HG03135 (cell line): ENCODE measurements around the gene MRAP.
"Not testable (repeated sequence)": the region's sequence is repeated elsewhere in the genome, so short reads cannot be mapped to it uniquely, and the experiment has no call there.

ENCODE experiments used
- ATAC-seq: cut with Tn5 transposase; IDR thresholded peaks from one replicate; pipeline ENCODE4 v1.9.1; 2021; ENCODE audit warnings: mild to moderate bottlenecking, moderate library complexity; ENCODE audit not compliant: unreplicated experiment

The MRAP gene

DNA sequence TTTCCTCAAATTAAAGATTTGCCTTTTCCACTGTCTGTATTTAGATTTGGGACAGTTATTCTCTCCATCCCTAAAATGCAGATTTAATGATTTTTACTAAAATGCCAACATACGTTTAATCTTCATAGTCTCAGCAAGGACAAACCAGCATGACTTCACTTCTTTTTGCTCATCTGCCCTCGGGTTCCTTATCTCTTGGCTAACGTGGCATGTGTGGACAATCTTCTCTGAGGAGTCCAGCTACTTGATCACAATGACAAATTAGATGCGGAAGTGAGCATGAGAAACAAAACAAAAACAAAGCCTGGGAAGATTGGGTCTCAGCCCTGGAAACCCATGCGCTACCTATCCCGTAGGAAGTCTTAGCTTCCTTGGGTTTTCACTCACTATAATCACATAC is 1.0 kb downstream of the MRAP start:
- no peak for ATAC-seq

DNA sequence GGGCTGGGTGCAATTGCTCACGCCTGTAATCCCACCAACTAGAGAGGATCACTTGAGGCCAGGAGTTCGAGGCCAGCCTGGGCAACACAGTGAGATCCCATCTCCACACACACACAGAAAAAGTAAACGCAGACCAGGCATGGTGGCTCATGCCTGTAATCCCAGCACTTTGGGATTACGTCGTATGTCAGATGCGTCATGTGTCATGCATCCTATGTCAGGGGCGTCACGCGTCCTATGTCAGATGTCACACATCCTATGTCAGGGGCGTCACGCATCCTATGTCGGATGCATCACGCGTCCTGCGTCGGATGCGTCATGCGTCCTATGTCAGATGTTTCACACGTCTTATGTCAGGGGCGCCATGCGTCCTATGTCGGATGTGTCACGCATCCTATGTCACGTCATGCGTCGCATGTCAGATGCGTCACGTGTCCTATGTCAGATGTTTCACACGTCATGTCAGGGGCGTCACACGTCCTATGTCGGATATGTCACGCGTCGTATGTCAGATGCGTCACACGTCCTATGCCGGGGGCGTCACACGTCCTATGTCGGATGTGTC is 1.5 kb downstream of the MRAP start:
- no peak for ATAC-seq

DNA sequence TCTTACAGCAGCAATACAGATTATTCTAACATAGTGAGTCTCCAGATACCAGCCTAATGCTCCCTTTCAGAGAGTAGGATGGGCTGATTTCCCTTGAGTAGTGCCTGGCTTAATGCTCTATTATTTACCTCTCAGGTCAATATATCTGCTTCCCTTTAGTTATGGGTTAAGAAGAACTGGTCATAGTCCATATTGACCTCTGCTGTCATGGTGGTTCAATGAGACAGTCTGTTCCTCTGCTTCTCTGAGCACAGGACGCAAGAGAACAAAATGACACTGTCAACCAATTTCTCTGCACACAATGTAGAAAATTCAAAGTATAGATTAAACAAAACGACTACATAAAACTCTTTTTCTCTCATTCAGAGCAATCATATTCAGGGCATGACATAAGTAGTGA is 2.9 kb downstream of the MRAP start:
- no peak for ATAC-seq

DNA sequence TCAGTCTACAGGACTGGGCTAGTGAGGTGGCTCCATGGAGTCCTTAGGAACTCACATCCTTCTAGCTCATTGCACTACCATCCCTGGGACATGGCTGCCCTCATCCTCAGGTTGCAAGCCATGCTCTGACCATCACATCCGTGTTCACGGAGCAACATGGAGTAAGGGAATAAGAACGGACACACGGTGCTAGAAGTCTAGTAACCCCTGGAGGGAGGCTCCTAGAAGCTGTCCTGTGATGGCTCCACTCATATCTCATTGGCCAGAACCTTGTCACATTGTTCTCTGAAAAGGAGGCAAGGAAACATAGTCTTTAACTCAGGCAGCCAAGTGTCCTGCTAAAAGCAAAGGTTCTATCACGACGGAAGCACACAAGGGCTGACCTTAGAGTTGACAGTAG is 3.9 kb downstream of the MRAP start:
- ATAC-seq, result no peak

DNA sequence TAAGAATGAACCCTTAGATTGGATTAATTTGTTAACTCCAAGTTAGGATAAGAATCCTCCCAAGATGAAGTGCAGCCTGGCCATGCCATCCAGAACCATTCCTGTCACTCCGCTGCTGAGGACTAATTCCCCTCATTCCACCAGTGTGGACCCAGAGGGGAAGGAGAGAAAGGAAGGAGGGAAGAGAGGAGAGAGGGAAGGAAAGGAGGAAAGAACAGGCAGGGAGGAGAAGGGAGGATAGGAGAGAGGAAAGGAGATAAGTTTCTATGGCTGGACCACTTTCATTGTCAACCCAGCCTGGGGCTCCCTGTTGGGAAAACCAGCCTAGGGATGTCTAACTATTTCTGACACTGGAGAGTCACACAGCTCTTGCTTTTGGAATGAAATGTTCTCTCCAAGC is 4.7 kb downstream of the MRAP start:
- no peak for ATAC-seq

DNA sequence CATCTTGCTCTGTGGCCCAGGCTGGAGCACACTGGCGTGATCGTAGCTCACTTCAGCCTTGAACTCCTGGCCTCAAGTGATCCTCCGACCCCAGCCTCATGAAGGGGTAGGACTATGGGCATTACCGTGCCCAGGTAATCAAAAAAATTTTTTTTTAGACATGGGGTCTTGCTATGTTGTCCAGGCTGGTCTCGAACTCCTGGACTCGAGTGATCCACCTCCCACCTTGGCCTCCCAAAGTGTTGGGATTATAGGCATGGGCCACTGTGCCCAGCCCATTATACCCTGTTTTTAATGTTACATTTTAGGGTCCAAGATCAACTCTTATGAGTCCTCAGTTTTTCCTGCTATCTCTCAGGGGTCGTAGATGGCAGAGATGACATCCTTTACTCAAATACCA is 6.3 kb downstream of the MRAP start:
- no peak for ATAC-seq

DNA sequence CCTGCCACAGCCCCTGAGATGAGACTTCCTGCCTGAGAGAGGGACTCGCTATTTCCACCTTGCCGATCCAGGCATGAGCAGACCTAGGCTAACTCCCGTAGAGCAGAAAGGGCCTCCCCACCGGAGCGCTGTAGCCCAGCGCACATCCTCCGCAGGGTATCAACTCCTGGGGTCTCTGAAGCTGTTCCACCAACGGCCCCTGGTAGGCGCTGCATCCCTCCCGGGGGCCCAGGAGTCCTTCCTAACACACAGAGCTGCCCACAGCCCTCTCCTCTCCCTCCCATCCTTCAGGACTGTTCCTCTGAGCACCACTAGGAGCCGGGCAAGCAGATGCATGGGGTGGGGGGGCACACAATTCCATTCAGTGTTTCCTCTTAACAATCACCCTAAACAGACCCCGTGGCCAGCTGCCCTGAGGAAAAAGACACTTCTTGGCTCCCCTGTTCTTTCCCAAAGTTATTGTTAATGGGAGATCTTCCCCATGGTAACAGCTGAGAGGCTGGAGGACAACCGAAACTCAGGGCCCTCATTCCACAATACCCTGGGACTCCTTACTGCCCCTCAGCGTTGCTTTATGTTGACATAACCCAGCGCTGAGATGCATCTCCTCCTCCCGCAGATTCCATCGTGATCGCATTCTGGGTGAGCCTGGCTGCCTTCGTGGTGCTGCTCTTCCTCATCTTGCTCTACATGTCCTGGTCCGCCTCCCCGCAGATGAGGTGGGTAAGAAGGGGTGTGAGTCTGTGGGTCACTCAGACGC is 7.5 kb downstream of the MRAP start:
- ATAC-seq, result no peak

DNA sequence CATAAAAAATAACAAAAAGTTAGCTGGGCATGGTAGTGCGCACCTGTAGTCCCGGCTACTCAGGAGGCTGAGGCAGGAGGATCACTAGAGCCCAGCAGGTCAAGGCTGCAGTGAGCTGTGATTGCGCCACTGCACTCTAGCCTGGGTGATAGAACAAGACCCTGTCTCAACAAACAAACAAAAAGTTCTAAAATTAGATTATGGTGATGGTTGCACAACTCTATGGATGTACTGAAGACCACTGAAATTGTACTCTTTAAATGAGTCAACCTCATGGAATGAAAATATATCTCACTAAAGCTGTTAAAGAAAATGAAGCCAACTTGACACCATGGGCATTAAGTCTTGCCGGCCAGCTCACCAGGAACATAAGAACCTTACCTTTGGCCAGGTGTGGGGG is 9.1 kb downstream of the MRAP start:
- ATAC-seq, result no peak

DNA sequence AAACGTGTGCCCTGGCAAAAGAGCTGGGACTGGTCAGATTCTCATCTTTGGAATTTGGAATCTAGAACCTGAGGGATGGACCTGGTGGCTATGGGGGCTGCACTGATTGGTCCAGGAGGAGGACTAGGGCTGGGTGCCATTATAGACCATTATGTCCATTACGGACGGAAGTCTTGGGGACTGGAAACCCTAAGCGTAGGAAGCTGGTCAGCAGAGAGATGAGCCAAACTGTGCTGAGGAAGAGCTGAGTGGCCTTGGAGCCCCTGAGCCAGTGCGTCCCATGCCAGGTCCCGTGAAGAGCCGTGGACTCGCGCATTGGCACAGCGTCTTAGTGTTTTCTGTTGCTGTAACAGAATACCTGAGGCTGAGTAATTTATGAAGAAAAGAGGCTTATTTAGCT is 10.0 kb downstream of the MRAP start:
- ATAC-seq, result no peak

DNA sequence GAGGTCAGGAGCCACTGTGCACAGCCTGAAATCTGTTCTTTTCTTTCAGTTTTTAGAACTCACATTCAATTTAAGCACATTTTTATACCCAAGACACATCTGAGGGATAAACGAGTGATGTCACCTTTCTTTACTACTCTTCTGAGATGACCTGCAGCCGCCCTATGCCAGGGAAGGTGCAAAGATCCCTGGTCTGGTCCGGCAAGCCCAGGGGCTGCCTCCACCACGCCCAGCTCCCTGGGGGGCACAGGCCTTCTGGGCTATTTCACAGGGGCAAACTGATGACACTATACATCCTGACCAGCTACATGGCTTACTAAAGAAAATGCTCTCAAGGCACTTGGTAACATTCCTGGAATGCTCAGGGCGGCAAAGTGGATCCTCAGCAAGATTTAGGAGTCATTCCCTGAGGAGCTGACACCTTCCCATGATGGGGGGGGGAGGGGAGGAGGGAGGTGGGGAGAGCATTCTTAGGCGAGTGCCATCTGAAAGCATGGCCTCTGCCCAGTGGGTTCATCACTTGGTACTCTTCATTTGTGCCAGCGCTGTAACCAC is 11.3 kb downstream of the MRAP start:
- no peak for ATAC-seq

DNA sequence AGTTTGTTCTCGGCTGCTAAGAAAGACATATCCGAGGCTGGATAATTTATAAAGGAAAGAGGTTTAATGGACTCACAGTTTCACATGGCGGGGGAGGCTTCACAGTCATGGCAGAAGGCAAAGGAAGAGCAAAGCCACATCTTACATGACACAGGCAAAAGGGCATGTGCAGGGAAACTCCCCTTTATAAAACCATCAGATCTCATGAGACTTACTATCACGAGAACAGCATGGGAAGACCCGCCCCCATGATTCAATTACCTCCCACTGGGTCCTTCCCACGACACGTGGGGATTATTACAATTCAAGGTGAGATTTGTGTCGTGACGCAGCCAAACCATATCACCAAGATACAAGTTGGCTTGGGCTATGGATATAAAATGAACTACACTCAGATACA is 12.3 kb downstream of the MRAP start:
- not testable (repeated sequence) for ATAC-seq

DNA sequence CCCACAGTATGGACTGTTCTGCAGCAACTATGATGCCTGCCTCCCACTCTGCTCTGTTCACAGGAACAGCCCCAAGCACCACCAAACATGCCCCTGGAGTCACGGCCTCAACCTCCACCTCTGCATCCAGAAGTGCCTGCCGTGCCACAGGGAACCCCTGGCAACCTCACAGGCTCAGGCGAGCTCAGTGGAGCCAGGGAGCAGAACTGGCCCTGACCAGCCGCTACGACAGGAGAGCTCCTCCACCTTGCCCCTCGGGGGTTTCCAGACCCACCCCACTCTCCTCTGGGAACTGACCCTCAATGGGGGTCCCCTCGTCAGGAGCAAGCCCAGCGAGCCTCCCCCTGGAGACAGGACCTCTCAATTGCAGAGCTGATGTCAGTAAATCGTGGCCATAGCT is 13.0 kb downstream of the MRAP start:
- no peak for ATAC-seq

DNA sequence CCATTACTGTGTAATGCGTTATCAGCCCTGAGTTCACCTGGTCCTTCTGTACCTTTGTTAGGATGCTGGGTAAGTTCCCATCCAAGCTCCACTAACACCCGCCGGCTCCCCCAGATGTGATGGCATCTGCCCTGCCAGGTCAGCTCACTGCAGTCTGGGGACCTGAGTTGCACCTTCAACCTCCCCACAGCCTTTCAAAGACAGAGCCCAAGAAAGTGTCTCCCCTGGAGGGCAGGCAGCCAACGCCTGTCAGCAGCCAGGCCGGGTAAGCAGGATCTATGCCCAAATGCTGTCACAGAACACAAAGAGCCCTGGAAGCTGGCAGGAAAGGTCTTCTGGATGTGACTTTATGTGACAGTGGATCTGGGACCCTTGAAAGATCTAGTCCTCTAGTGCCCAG is 13.7 kb downstream of the MRAP start:
- no peak for ATAC-seq

DNA sequence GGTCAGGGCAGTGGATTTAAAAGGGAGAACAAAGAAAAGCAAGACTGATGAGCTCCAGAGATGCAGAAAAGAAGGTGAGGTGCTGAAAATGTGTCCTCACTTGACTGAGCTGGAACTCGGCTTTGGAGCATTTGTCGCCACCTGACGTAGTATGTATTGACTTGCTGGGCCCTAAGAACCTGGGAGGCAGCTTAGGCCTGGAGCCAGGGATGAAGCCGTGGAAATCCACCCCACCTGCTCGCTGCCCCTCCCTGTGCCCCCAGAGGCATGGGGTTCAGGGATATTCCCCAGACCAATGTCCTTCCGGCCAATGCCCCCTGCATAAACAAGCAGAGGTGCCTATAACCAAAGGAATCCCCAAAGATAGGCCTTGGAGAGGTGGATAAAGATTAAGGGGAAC is 14.3 kb downstream of the MRAP start:
- no peak for ATAC-seq

DNA sequence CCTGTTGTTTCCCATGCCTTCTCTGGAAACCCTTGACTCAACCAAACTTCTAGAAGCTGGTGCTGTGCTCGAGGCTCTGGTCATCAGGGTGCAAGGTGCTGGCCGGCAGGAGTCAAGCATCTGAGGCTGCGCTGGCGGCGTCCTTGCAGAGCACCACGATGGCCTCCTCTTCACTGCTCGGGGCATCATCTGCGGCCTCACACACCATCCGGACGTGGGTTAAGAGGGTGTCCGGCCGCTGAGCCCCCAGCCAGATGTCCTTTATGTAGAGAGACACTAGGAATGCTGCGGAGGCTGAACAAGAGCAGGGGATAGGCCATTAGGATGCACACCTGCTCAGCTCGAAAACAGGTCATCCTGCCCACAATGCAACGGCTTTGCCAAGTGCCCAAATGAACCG is 16.2 kb downstream of the MRAP start:
- no peak for ATAC-seq

DNA sequence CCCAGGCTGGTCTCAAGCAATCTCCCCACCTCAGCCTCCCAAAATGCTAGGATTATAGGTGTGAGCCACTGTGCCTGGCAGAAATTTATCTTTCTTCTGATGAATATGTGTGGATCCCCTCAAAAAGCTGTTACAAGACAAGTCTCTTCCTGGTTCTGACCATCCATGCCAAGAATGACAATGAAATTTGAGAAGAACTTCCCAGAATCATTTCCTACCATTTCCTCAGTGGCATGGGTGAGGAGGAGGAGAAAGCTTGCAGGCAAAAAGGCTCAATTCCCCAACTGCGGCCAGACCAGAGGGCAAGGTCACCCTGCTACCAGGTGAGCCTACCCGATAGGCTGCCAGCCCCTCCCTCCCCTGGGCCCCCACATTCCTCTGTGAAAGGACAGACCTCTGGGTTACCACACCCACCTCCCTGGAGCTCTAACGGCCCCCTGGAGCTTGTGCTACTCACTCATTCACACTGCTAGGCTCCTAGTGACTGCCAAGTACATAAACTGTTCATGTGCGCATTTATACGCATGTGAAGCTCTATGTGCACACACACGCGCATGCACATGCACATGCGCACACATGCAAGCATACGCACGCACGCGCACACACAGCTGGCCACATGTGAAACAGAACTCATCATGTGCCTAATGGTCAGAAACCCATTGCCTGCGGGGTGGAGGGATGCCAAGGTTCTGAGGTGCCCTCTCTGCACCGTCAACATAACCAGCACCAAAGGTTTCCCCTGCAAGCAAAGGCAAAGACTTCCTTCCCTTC is 17.0 kb downstream of the MRAP start:
- ATAC-seq, result no peak

DNA sequence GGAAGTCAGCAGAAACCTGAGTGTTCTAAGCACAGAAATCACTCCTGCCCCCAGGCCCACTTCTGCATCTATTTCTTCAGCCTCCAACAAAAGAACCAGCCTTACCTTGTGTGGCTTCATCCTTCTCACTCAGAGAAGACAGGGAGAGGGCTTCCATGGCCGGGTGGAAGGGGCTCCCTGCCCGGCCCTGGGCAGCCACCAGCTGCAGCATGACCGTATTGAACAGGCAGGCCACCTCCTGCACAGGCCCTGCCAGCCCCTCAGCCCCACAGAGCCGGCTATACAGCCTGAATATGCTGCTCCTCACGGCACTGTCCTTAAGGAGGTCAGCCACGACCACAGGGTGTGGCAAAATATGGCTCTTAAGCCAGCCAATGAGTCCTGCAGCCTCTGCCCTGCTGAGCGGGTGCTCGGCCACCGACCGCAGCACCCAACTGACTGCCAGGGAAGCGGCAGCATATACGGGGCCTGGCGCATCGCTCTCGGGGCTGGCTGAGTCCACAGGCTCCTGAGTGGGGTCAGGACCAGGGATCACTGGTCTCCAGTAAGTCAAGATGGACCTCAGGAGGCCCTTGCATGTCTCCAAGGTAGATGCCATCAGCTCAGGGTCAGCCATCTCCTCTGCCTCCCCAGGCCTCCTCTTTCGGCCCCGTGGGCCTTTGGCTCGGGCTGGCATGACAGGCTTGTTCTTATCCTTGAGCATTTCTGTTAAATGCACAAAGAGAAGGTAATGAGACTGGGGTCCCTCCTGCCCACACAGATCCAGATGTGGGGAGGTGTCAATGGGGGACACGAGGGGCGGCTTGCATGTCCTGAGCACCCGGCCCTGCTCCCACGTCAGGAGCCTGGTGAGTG is 17.9 kb downstream of the MRAP start:
- ATAC-seq, result no peak

DNA sequence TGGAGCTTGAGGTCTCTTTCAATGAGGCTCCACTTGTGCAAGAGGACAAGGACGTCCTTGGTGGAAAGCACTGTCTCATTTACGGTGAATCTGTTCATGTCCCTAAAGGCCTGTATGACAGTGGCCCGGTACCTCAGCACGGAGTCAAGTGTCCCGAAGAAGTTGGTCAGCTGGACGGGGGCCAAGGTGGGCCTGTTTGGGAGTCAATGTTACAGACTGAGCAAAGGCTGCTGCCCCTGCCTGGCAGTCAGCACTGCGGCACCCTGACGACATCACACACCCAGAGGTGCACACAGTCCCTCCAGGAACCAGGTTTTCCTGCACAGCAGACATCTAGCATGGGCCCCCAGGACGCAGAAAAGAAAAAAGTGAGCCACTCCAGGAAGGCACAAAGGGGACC is 19.1 kb downstream of the MRAP start:
- ATAC-seq, result no peak

DNA sequence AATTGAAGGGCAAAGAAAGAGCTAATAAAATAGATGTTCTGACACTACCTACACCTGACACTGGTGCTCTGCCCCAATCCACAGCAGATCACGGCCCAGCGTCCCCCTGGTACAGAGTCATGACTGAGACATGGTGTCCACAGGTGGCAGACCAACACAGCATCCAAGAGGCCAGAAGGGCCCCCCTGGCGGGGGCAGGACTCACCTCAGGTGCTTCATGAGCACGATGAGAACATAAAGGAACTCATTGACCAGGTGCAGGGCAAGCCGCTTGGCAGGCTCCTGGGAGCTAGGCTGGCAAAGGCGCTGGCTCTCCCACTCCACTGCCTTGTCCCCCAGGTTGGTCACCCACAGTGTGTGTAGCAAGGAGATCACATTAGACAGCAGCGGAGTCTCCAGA is 20.4 kb downstream of the MRAP start:
- ATAC-seq, result no peak

DNA sequence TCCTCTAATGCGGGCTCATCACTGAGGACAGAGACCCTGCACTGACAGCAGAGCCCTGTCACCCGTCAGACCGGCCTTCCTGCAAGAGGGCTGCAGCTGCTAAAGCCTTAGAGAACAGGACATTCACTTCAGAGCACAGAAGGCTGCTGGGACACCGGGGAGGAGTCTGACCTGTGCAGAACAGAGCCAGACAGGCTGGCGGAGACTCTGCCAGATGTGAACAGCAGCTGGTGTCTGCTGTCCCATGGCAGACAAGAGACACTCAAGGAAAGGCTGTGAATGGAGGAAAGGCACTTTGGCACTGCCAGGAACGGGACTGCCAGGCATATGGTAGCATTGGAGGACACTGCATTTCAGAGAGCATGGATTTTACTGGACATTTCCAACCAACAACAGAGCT is 21.4 kb downstream of the MRAP start:
- no peak for ATAC-seq

DNA sequence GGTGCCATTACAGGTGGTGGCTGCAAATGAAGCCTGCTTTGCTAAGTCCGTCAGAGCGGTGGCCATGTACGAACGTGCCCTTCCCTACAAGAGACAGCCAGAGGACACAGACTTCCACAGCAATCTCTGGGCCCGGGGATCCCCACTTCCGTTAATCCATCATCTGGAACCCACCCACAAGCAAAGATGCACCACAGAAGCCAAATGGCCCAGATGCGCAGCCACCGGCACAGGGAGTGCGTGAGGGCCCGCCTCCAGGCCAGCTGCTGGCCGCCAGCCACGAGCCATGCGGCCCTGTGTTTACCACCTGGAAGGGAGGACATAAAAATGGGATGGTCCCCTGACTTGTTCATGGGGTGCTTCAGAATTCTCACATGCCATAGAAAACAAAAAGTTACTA is 22.1 kb downstream of the MRAP start:
- no peak for ATAC-seq
